ENCODE results near the gene UBA1. TPM values are rescaled to one million over a fixed set of nuclear protein-coding genes. Genes with fewer than 3 reads are reported as not detected.

The UBA1 gene
- total and polyA plus RNA-seq, 2 of the 8 experiments (the other 6 are each of a cell fraction or from before 2014, with no cell fraction given): 313 to 458 TPM

GRCh38 chrX:47179221-47179927 lies 14.3 kb upstream of the UBA1 start:
- Histone ChIP-seq H3K23ac (ENCODE audit: insufficient read length) (no peak overlapping the region), H3K4me1 (replicated peaks in 1 of 4; ENCODE audit: control insufficient read depth in 3 of 4, insufficient read depth in 4 of 4, low read length in 3 of 4) (no peaks in the 10 kb centered on the region), H4K8ac (ENCODE audit: extremely low read depth, insufficient read depth, low read length) (no peak overlapping the region), H2BK20ac (ENCODE audit: low read length) (no peak overlapping the region), H3K23me2 (ENCODE audit: low read depth, low read length) (no peaks in the 10 kb centered on the region), H2BK15ac (ENCODE audit: low read length) (no peak overlapping the region), H3K79me1 (ENCODE audit: low read depth, low read length) (no peaks in the 10 kb centered on the region), H2AFZ (ENCODE audit: low read length) (no peak overlapping the region), H3K4me3 (ENCODE audit: extremely low read depth in 1 of 4, insufficient read depth in 2 of 4, low read depth in 3 of 4, low read length in 4 of 4) (no peak overlapping the region), H3K4ac (replicated peaks; ENCODE audit: insufficient read length, low read depth, low read length) (no peak overlapping the region), H3K9me3 (ENCODE audit: insufficient read depth in 2 of 2, low read depth in 1 of 2, low read length in 1 of 2) (no peaks in the 10 kb centered on the region), H2BK5ac (ENCODE audit: low read depth, low read length) (no peak overlapping the region), H3K56ac (replicated peaks; ENCODE audit: insufficient read length, low read depth, low read length) (no peak overlapping the region), H4K5ac (ENCODE audit: insufficient read length, low read depth, low read length) (no peak overlapping the region), H3K18ac (ENCODE audit: extremely low read depth, low read length) (no peak overlapping the region), H4K20me1 (replicated peaks in 1 of 2; ENCODE audit: control insufficient read depth in 1 of 2, insufficient read depth in 2 of 2, low read length in 2 of 2) (peaks cover 0 to 3% of the 10 kb centered on the region in 2 experiments), H2AK5ac (ENCODE audit: low read depth, low read length) (no peak overlapping the region), H3K27ac (ENCODE audit: low read depth, low read length) (no peak overlapping the region), H3K14ac (ENCODE audit: insufficient read length) (no peak overlapping the region), H2BK120ac (replicated peaks; ENCODE audit: low read depth, low read length) (no peak overlapping the region), H3K36me3 (ENCODE audit: control insufficient read depth in 2 of 4, insufficient read depth in 4 of 4, low read length in 3 of 4) (peaks cover 4 to 48% (median 32%) of the 10 kb centered on the region in 4 experiments; a peak in 7 of 8 replicates), H3K79me2 (ENCODE audit: control insufficient read depth in 1 of 2, insufficient read depth in 2 of 2, low read length in 2 of 2) (no peaks in the 10 kb centered on the region), H2BK12ac (ENCODE audit: low read depth, low read length) (no peak overlapping the region), H4K91ac (replicated peaks; ENCODE audit: insufficient read length, low read length) (no peak overlapping the region), H3K27me3 (replicated peaks in 1 of 4; ENCODE audit: control insufficient read depth in 3 of 4, extremely low read depth in 1 of 4, insufficient read depth in 3 of 4, low read length in 3 of 4) (no peaks in the 10 kb centered on the region), H3K4me2 (ENCODE audit: insufficient read depth in 1 of 2, low read depth in 2 of 2, low read length in 2 of 2) (no peak overlapping the region), H3K9ac (replicated peaks in 1 of 4; ENCODE audit: extremely low read depth in 1 of 4, low read depth in 3 of 4, low read length in 3 of 4) (no peak overlapping the region)
- FAIRE-seq: no peak
- no peak for DNase-seq (ENCODE audit: low read depth in 1 of 2, low spot score in 2 of 2)
- ChIA-PET CTCF (ENCODE audit: partially characterized antibody) (no interaction called here), POLR2A (ENCODE audit: partially characterized antibody) (no interaction called here)
- 91% methylated on average over 5 of the region's 14 CpGs; no CpG with 5 or more reads in 1 of the 2 experiments for WGBS, 2 experiments (ENCODE audit: extremely low coverage in 1 of 2, insufficient coverage in 1 of 2, insufficient read length in 1 of 2, insufficient replicate concordance in 2 of 2, low coverage in 1 of 2, low lambda C conversion rate in 2 of 2, missing lambda C conversion rate in 1 of 2)
- no peak for TF ChIP-seq RBBP5 (IDR thresholded peaks at IDR 0.05; ENCODE audit: borderline replicate concordance, low read depth, low read length)
- TF ChIP-seq SAP30 (IDR thresholded peaks at IDR 0.05; ENCODE audit: insufficient read depth, insufficient replicate concordance, low read length): no peak
- no peak for TF ChIP-seq EZH2 (IDR thresholded peaks at IDR 0.05; ENCODE audit: low read depth, low read length, severe bottlenecking)
- TF ChIP-seq POLR2A (IDR thresholded peaks at IDR 0.05; ENCODE audit: control extremely low read depth in 1 of 2, low read depth in 2 of 2, low read length in 2 of 2): no peak
- TF ChIP-seq USF2 (IDR thresholded peaks at IDR 0.05; ENCODE audit: low read length): no peak
- TF ChIP-seq JUND (IDR thresholded peaks at IDR 0.05; ENCODE audit: low read length): no peak
- no peak for TF ChIP-seq TAF1 (IDR thresholded peaks at IDR 0.05; ENCODE audit: low read depth, low read length)
- no peak for TF ChIP-seq ZNF274 (IDR thresholded peaks at IDR 0.05; ENCODE audit: borderline replicate concordance, extremely low read depth, low read length)
- no peak for TF ChIP-seq RFX5 (IDR thresholded peaks at IDR 0.05; ENCODE audit: borderline replicate concordance, low read depth, low read length)
- TF ChIP-seq ATF2 (IDR thresholded peaks at IDR 0.05; ENCODE audit: low read length): no peak

All from H1 (cell line).